Urinary bladder (tissue), 4 donors: ENCODE data around the gene NGLY1. TPM values are rescaled to one million over a fixed set of nuclear protein-coding genes. Genes with fewer than 3 reads are reported as not detected.

Experiments used
- DNase-seq: peaks from one replicate; pipeline ENCODE4 v3.0.0-alpha.2; 2015; ENCODE audit errors: extremely low spot score
- H3K27ac ChIP-seq: one replicate; pipeline ENCODE4 v1.5.1; 2013; ENCODE audit warnings: low read depth, mild to moderate bottlenecking, moderate library complexity
- H3K36me3 ChIP-seq: one replicate; pipeline ENCODE4 v1.6.1; 2013; ENCODE audit warnings: mild to moderate bottlenecking, moderate library complexity; ENCODE audit not compliant: insufficient read depth
- H3K4me1 ChIP-seq: one replicate; pipeline ENCODE4 v1.6.1; 2013; ENCODE audit warnings: mild to moderate bottlenecking, moderate library complexity; ENCODE audit not compliant: insufficient read depth
- H3K4me3 ChIP-seq: one replicate; pipeline ENCODE4 v1.5.1; 2013; ENCODE audit warnings: low read depth, low read length
- WGBS: extraction: QIAGEN DNeasy Blood & Tissue Kit; methylation state at CpG from one replicate; pipeline ENCODE4 v1.1.7; 2013; 5-methylcytosine and 5-hydroxymethylcytosine counted together
- polyA plus RNA-seq: library from polyadenylated mRNA; stranded (reverse); fragments of 200-250 nt; gene quantifications from one replicate; pipeline ENCODE4 v1.2.3, GENCODE V29; 2013
- small RNA-seq: library from RNA; depleted of rRNA; stranded (forward); fragments of <200 nt; gene quantifications from one replicate; pipeline ENCODE3, GENCODE V24; 2014
- total RNA-seq: library from RNA; depleted of rRNA; stranded (reverse); fragments of >200 nt; gene quantifications from one replicate; pipeline ENCODE4 v1.2.3, GENCODE V29; 2014
- donor health status: healthy with polysubstance abuse.
- donor health status: healthy.

The NGLY1 gene
- total and polyA plus RNA-seq, 2 donors = 14.6 to 59.6 TPM

GRCh38 chr3:25683882-25684281, 99.4 kb downstream of the NGLY1 start:
- H3K27ac ChIP-seq = no peak overlapping the region
- no peaks in the 10 kb centered on the region for H3K36me3 ChIP-seq
- no peak overlapping the region for H3K4me3 ChIP-seq
- DNase-seq = no peak
- no peaks in the 10 kb centered on the region for H3K4me1 ChIP-seq
- 87% methylated on average over 2 of the region's 2 CpGs for WGBS

DNA sequence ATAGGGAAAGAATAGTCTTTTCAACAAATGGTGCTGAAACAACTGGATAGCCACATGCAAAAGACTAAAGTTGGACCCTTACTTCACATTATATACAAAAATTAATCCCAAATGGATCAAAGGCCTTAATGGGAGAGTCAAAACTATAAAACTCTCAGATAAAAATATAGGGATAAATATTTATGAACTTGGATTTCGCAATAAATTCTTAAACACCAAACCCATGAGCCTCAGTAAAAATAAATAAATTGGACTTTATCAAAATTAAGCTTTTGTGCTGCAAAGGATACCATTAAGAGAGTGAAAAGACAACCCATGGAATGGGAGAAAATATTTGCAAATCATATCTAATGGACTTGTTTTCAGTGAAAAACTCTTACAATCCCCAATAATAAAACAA, 99.8 kb downstream of the NGLY1 start:
- Histone ChIP-seq H3K4me3 (no peak overlapping the region), H3K4me1 (no peaks in the 10 kb centered on the region), H3K27ac (no peak overlapping the region), H3K36me3 (no peaks in the 10 kb centered on the region)
- WGBS = 67% methylated on average over 1 of the region's 1 CpG
- DNase-seq = no peak

- no peaks in the 10 kb centered on the region for H3K36me3 ChIP-seq
- H3K27ac ChIP-seq = no peak overlapping the region
- H3K4me3 ChIP-seq = no peak overlapping the region
- H3K4me1 ChIP-seq = no peaks in the 10 kb centered on the region
- no peak for DNase-seq
- WGBS = 95% methylated on average over 6 of the region's 6 CpGs
Measured at GRCh38 chr3:25679642-25680302, 103.5 kb downstream of the NGLY1 start.

DNA sequence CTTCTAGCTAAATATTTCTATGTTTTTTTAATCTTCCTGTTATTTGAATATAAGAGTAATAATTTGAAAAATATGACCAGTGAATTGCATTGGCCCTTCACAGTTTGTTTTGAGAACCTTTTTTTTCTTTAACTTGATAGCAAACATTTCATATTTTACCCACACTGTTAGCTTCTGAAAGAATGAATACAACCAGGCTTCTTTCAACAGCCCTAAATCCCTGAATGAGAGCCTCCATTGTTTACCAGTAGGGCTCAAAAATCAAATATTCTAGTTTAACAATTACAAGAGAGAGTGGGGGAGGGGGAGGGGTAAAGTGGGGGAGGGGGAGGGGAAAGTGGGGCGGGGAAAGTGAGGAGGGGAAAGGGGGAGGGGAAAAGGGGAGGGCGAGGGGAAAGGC, 104.1 kb downstream of the NGLY1 start:
- Histone ChIP-seq H3K27ac (no peak overlapping the region), H3K36me3 (no peaks in the 10 kb centered on the region), H3K4me1 (no peaks in the 10 kb centered on the region), H3K4me3 (no peak overlapping the region)
- DNase-seq = no peak
- 86% methylated on average over 2 of the region's 2 CpGs for WGBS

DNA sequence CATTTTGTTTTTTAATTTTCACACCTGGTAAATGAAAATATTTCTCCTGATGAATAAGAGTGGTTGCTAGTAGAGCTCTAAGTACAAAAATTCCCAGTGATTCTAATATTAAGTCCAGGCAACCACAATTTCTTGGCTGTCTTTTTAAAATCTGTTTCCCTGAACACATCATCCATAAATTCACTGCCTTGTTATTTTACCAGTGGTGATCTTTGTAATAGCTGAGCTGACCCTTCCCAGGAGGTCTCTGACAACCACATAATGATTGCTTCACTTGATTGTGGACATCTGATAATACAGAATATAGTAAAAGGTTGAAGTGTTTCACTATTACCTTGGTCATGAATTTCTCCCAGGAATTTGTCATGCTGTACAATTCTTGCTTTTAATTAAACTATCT, 104.7 kb downstream of the NGLY1 start:
- Histone ChIP-seq H3K27ac (no peak overlapping the region), H3K4me3 (no peak overlapping the region), H3K4me1 (no peaks in the 10 kb centered on the region), H3K36me3 (no peaks in the 10 kb centered on the region)
- no peak for DNase-seq

DNA sequence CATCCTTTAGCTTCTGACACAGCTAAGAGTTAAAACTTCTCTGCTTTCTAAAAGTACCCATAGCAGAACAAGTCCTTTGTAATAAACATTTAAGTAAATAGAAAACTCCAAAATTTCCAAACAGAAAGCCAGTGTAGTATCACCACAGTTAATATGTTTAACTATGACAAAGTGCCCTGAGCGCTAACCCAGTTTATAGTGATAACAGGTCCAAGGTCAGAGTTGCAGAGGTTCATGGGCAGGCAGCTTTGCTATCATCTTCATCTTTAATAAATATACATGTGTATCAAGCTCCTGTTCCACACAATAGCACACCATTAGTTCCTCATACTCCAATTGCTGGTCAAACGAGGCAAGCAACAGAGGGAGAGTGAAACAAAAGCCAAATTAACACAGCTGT, 106.1 kb downstream of the NGLY1 start:
- no peak for DNase-seq
- H3K36me3 ChIP-seq = no peaks in the 10 kb centered on the region
- H3K4me1 ChIP-seq = no peaks in the 10 kb centered on the region
- no peak overlapping the region for H3K27ac ChIP-seq
- H3K4me3 ChIP-seq = no peak overlapping the region
- WGBS = 83% methylated on average over 2 of the region's 2 CpGs

- whole genome bisulfite sequencing = 88% methylated on average over 2 of the region's 2 CpGs
- no peaks in the 10 kb centered on the region for H3K36me3 ChIP-seq
- H3K27ac ChIP-seq = no peak overlapping the region
- no peak for DNase-seq
- no peaks in the 10 kb centered on the region for H3K4me1 ChIP-seq
- H3K4me3 ChIP-seq = no peak overlapping the region
Measured at GRCh38 chr3:25674670-25675069, 108.6 kb downstream of the NGLY1 start.

DNA sequence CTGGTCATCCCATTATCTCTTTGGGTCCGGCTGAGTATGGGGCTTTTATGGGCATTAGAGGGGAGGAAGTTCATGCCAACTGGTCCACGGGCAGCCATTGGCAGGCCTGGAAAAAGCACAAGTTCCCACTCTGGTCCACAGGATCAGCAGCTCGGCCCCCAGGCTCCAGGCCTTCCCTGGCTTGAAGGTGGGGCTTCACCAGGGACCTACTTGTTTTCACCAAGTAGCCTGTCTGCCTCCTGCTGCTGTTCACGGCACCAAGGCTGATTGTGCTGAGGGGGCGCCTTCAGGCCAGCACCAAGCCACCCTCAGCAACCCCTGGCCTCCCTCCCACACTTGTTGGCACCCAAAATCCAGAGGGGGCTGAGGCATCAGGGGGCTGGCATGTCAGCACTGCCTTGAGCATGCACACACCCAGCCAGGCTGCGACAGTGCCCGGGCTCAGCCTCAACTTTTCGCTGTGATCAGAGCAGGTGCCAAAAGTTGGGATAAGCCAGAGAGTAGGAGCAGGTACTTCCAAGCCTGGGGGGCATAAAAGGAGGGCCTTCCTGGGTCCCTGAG, 109.4 kb downstream of the NGLY1 start:
- WGBS = 96% methylated on average over 8 of the region's 8 CpGs
- Histone ChIP-seq H3K4me1 (no peaks in the 10 kb centered on the region), H3K27ac (no peak overlapping the region), H3K4me3 (no peak overlapping the region), H3K36me3 (no peaks in the 10 kb centered on the region)
- no peak for DNase-seq

Small RNA genes within 50 kb of the gene (small RNA-seq; reads per million reads assigned to genes)
- gene CRIP1P2 = not detected

Other genes starting within 250 kb of the NGLY1 start
- 325 TPM for gene TOP2B, start 118.5 kb downstream of the NGLY1 start, total RNA-seq
- gene TOP2B, start 118.5 kb downstream of the NGLY1 start, polyA plus RNA-seq = 73.8 TPM
- gene OXSM, start 6.6 kb upstream of the NGLY1 start, total RNA-seq = 8.7 TPM
- 8.1 TPM for gene OXSM, start 6.6 kb upstream of the NGLY1 start, polyA plus RNA-seq